Mesendoderm (in vitro differentiated cells): ENCODE measurements around the gene SLC23A1.
"Not testable (repeated sequence)": the region's sequence is repeated elsewhere in the genome, so short reads cannot be mapped to it uniquely, and the experiment has no call there.

Experiments
- DNase-seq: peaks from one replicate; pipeline ENCODE4 v3.0.0; 2013
- H2AK5ac ChIP-seq: 2 replicates; pipeline ENCODE4 v1.6.1; 2013; ENCODE audit warnings: low read length, inconsistent platforms
- H2BK120ac ChIP-seq: 2 replicates; pipeline ENCODE4 v1.6.1; 2013; ENCODE audit warnings: low read depth, mild to moderate bottlenecking, low read length, moderate library complexity, mixed read lengths
- H2BK15ac ChIP-seq: replicated peaks from 2 replicates; pipeline ENCODE4 v1.6.1; 2013; ENCODE audit warnings: low read depth, mild to moderate bottlenecking, moderate library complexity
- H2BK5ac ChIP-seq: 2 replicates; pipeline ENCODE4 v1.6.1; 2013; ENCODE audit warnings: low read length, inconsistent platforms
- H3K18ac ChIP-seq: 2 replicates; pipeline ENCODE4 v1.6.1; 2013; ENCODE audit warnings: mild to moderate bottlenecking, low read length, mixed read lengths
- H3K23ac ChIP-seq: one replicate; pipeline ENCODE4 v1.6.1; 2013; ENCODE audit warnings: low read length
- H3K27ac ChIP-seq: 2 replicates; pipeline ENCODE4 v1.5.1; 2013; ENCODE audit warnings: low read depth, mild to moderate bottlenecking, inconsistent platforms, low read length, moderate library complexity
- H3K27me3 ChIP-seq: 2 replicates; pipeline ENCODE4 v1.6.1; 2013; ENCODE audit warnings: low read length, control low read depth, mild to moderate bottlenecking, inconsistent platforms; ENCODE audit not compliant: insufficient read depth, poor library complexity
- H3K36me3 ChIP-seq: 2 replicates; pipeline ENCODE4 v1.6.1; 2013; ENCODE audit warnings: low read length, inconsistent platforms; ENCODE audit not compliant: control insufficient read depth, insufficient read depth
- H3K4ac ChIP-seq: one replicate; pipeline ENCODE4 v1.6.1; 2013; ENCODE audit warnings: low read depth, mild to moderate bottlenecking, low read length, moderate library complexity
- H3K4me1 ChIP-seq: 2 replicates; pipeline ENCODE4 v1.6.1; 2013; ENCODE audit warnings: low read depth, low read length, inconsistent platforms; ENCODE audit not compliant: control insufficient read depth
- H3K4me2 ChIP-seq: 2 replicates; pipeline ENCODE4 v1.6.1; 2013; ENCODE audit warnings: low read length
- H3K4me3 ChIP-seq: 2 replicates; pipeline ENCODE4 v1.5.1; 2013; ENCODE audit warnings: mild to moderate bottlenecking, low read length
- H3K56ac ChIP-seq: one replicate; pipeline ENCODE4 v1.6.1; 2013; ENCODE audit warnings: low read length
- H3K79me1 ChIP-seq: 2 replicates; pipeline ENCODE4 v1.6.1; 2013; ENCODE audit warnings: low read length, inconsistent platforms
- H3K79me2 ChIP-seq: 2 replicates; pipeline ENCODE4 v1.6.1; 2013; ENCODE audit warnings: mild to moderate bottlenecking, low read length; ENCODE audit not compliant: control insufficient read depth, insufficient read depth
- H3K9ac ChIP-seq: 2 replicates; pipeline ENCODE4 v1.6.1; 2013; ENCODE audit warnings: low read length, inconsistent platforms
- H4K5ac ChIP-seq: one replicate; pipeline ENCODE4 v1.6.1; 2013; ENCODE audit warnings: low read length
- H4K8ac ChIP-seq: one replicate; pipeline ENCODE4 v1.6.1; 2013; ENCODE audit warnings: low read depth, mild to moderate bottlenecking, control low read depth, low read length, moderate library complexity
- WGBS: extraction: QIAGEN DNeasy Blood & Tissue Kit; methylation state at CpG from one replicate; pipeline ENCODE4 v1.1.7; 2013; ENCODE audit warnings: low lambda C conversion rate, missing lambda C conversion rate; ENCODE audit not compliant: insufficient coverage; ENCODE audit errors: extremely low coverage; 5-methylcytosine and 5-hydroxymethylcytosine counted together

Gene SLC23A1

DNA sequence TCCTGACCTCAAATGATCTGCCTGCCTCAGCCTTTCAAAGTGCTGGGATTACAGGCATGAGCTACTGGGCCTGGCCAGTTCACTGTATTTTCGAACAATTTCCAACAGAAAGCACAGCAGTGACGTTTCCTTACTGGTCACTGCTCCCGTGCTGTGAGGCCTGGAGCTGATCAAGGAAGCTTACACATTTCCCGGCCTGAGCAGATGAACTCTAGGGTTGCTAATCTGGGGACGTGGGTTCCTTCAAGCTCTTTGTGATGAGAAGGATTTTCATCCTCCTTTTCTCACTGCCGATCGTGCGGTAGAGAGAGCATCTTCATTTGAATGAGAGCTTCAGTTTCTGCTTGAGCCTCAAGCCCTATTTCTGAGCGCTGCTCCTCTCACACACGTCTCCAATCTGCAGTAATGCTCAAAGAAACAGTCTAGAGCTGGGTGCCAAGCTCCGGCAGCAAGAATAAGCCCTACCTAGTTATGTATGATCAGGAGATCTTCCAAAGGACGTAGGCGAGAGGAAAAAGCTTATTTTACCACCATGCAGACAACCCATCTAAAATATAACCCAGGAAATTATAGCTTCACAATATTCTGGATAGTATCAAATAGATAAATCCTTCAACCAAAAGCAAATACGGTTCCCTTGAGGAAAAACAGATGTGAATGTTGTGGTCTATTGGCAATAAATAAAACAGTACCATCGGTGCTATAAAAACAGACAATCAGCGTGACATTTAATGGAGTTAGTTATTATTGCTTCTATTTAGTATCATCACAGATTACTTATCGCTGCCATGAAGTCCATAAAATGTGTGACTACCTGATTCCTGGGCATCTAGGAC, 28.1 kb upstream of the SLC23A1 start:
- H3K23ac ChIP-seq, result no peak overlapping the region
- WGBS, result no CpG with 5 or more reads among the region's 17 CpGs
- H3K4me1 ChIP-seq, result no peaks in the 10 kb centered on the region
- H3K9ac ChIP-seq, result no peak overlapping the region
- no peaks in the 10 kb centered on the region for H3K27me3 ChIP-seq
- no peak overlapping the region for H3K4me3 ChIP-seq
- no peak for DNase-seq
- H3K36me3 ChIP-seq, result peaks cover 2% of the 10 kb centered on the region
- no peak overlapping the region for H2BK5ac ChIP-seq
- H2AK5ac ChIP-seq, result no peak overlapping the region
- H2BK15ac ChIP-seq, result no peak overlapping the region
- H4K8ac ChIP-seq, result no peak overlapping the region
- H3K4me2 ChIP-seq, result no peak overlapping the region
- no peak overlapping the region for H3K18ac ChIP-seq
- H3K79me1 ChIP-seq, result no peaks in the 10 kb centered on the region
- H3K56ac ChIP-seq, result no peak overlapping the region
- H3K79me2 ChIP-seq, result no peaks in the 10 kb centered on the region
- no peak overlapping the region for H4K5ac ChIP-seq
- no peak overlapping the region for H2BK120ac ChIP-seq
- no peak overlapping the region for H3K27ac ChIP-seq
- H3K4ac ChIP-seq, result no peak overlapping the region

GRCh38 chr5:139410121-139410992, 27.3 kb upstream of the SLC23A1 start:
- Histone ChIP-seq H2BK15ac (no peak overlapping the region), H3K27me3 (no peaks in the 10 kb centered on the region), H3K56ac (no peak overlapping the region), H3K4me3 (no peak overlapping the region), H3K4me1 (no peaks in the 10 kb centered on the region), H2BK5ac (no peak overlapping the region), H3K27ac (no peak overlapping the region), H3K79me1 (no peaks in the 10 kb centered on the region), H4K8ac (no peak overlapping the region), H3K4me2 (no peak overlapping the region), H2AK5ac (no peak overlapping the region), H3K18ac (no peak overlapping the region), H3K36me3 (peaks cover 2% of the 10 kb centered on the region), H4K5ac (no peak overlapping the region), H3K9ac (no peak overlapping the region), H2BK120ac (no peak overlapping the region), H3K23ac (no peak overlapping the region), H3K4ac (no peak overlapping the region), H3K79me2 (no peaks in the 10 kb centered on the region)
- no peak for DNase-seq
- no CpG with 5 or more reads among the region's 6 CpGs for WGBS

- not testable (repeated sequence) for H3K4ac ChIP-seq, H3K56ac ChIP-seq, H2BK120ac ChIP-seq, H3K4me1 ChIP-seq, H2BK5ac ChIP-seq, H4K8ac ChIP-seq, DNase-seq, H3K27me3 ChIP-seq, H3K4me2 ChIP-seq, H3K18ac ChIP-seq, H3K36me3 ChIP-seq, H2AK5ac ChIP-seq, H3K27ac ChIP-seq, H3K4me3 ChIP-seq, H4K5ac ChIP-seq, H3K79me2 ChIP-seq, H3K23ac ChIP-seq, H3K9ac ChIP-seq, H3K79me1 ChIP-seq, H2BK15ac ChIP-seq
- WGBS, result no CpG with 5 or more reads among the region's 5 CpGs
Measured at GRCh38 chr5:139409116-139409515, 26.0 kb upstream of the SLC23A1 start.

DNA sequence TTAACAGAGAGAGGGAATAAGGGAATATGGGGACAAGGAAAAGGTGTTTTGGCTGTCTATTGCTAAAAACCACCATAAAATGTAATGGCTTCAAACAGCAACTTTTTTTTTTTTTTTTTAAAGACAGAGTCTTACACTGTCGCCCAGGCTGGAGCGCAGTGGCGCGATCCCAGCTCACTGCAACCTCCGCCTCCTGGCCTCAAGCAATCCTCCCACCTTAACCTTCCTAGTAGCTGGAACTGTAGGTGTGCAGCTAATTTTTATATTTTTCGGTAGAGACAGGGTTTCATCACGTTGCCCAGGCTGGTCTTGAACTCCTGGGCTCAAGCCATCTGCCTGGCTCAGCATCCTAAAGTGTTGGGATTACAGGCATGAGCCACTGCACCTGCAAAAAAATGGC, 25.1 kb upstream of the SLC23A1 start:
- no peak overlapping the region for H3K4me2 ChIP-seq
- peaks cover 2% of the 10 kb centered on the region for H3K4me1 ChIP-seq
- no peak overlapping the region for H3K23ac ChIP-seq
- H3K9ac ChIP-seq, result no peak overlapping the region
- H2BK120ac ChIP-seq, result no peak overlapping the region
- H3K4me3 ChIP-seq, result no peak overlapping the region
- no peak overlapping the region for H2BK15ac ChIP-seq
- H3K79me2 ChIP-seq, result no peaks in the 10 kb centered on the region
- H3K27me3 ChIP-seq, result no peaks in the 10 kb centered on the region
- H3K18ac ChIP-seq, result no peak overlapping the region
- no peak for DNase-seq
- H3K4ac ChIP-seq, result no peak overlapping the region
- H3K56ac ChIP-seq, result no peak overlapping the region
- H2BK5ac ChIP-seq, result no peak overlapping the region
- H4K8ac ChIP-seq, result no peak overlapping the region
- peaks cover 1% of the 10 kb centered on the region for H3K36me3 ChIP-seq
- H4K5ac ChIP-seq, result no peak overlapping the region
- WGBS, result no CpG with 5 or more reads among the region's 7 CpGs
- H3K27ac ChIP-seq, result no peak overlapping the region
- H2AK5ac ChIP-seq, result no peak overlapping the region
- no peaks in the 10 kb centered on the region for H3K79me1 ChIP-seq

DNA sequence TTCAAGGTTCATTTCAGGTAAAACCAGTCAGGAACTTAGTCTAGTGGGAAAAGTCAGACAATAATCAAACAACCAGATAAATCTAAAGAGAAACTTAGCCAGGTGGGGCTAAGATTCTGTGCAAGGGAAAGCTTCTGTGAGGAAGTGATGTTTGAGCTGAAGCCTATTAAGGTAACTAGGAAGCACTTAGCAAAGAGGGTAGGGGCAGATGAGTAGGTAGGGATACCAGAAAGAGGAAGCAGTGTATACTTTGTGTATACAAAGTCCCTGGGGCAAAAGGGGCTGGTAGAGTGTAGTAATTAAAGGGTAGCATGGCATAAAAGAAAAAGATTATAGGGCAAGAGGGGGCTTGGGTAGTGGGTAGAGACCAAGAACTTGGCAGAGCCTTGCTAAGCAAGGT, 24.4 kb upstream of the SLC23A1 start:
- Histone ChIP-seq H4K8ac (no peak overlapping the region), H2BK120ac (no peak overlapping the region), H3K23ac (no peak overlapping the region), H3K27ac (no peak overlapping the region), H3K4me1 (peaks cover 2% of the 10 kb centered on the region), H3K4me3 (no peak overlapping the region), H4K5ac (no peak overlapping the region), H3K4me2 (no peak overlapping the region), H3K27me3 (no peaks in the 10 kb centered on the region), H3K79me1 (no peaks in the 10 kb centered on the region), H3K4ac (no peak overlapping the region), H3K56ac (no peak overlapping the region), H3K9ac (no peak overlapping the region), H2BK15ac (no peak overlapping the region), H2BK5ac (no peak overlapping the region), H3K79me2 (no peaks in the 10 kb centered on the region), H3K36me3 (no peaks in the 10 kb centered on the region), H3K18ac (no peak overlapping the region), H2AK5ac (no peak overlapping the region)
- DNase-seq, result no peak
